Lower leg skin (tissue), 3 donors: Measurements from ENCODE around the gene H6PD.

Experiments used
- POLR2A ChIP-seq, 2 donors: fragments of 450-650 bp; IDR thresholded peaks; one replicate each; pipeline ENCODE4 v1.6.1; 2016 to 2017; ENCODE audit warnings: antibody characterized with exemption in 2 of 2, mild to moderate bottlenecking in 1 of 2, moderate library complexity in 1 of 2
- TF ChIP-seq, protein P1 (sequence below), 3 donors: fragments of 450-650 bp; IDR thresholded peaks; one replicate each; pipeline ENCODE4 v1.5.1; 2016; ENCODE audit warnings: antibody characterized with exemption in 3 of 3, mild to moderate bottlenecking in 3 of 3, moderate library complexity in 2 of 3

DNA sequence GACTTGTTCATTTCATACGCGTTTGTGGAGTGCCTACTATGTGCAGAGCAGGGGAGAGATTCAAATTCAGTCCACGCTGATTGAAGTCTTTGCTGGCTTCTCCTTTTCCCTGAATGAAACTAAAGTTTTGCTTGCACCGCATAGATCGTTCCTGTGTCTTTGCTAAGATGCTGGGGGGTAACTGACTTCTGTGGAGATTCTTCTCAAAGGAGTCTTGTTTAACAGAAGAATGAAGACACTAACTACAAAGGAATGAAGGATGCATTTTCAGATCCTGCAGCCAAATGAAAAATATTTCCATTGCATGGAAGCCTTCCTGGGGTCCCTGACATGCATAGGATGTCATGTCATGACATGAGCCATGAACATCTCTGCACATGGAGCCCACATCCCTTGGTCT is 26.9 kb upstream of the H6PD start:
- TF ChIP-seq, protein P1, sequence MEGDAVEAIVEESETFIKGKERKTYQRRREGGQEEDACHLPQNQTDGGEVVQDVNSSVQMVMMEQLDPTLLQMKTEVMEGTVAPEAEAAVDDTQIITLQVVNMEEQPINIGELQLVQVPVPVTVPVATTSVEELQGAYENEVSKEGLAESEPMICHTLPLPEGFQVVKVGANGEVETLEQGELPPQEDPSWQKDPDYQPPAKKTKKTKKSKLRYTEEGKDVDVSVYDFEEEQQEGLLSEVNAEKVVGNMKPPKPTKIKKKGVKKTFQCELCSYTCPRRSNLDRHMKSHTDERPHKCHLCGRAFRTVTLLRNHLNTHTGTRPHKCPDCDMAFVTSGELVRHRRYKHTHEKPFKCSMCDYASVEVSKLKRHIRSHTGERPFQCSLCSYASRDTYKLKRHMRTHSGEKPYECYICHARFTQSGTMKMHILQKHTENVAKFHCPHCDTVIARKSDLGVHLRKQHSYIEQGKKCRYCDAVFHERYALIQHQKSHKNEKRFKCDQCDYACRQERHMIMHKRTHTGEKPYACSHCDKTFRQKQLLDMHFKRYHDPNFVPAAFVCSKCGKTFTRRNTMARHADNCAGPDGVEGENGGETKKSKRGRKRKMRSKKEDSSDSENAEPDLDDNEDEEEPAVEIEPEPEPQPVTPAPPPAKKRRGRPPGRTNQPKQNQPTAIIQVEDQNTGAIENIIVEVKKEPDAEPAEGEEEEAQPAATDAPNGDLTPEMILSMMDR (IDR thresholded peaks at IDR 0.05), result no peak
- no peak for TF ChIP-seq POLR2A (IDR thresholded peaks at IDR 0.05)
